ENCODE data around the gene ABHD17A. TPM values are rescaled to one million over a fixed set of nuclear protein-coding genes. Genes with fewer than 3 reads are reported as not detected.

Gene ABHD17A
- total and polyA plus RNA-seq, 4 donors: 68.8 to 110 (median 91.0) TPM

- 40 to 51% methylated on average over 31 to 32 of the region's 32 CpGs for WGBS, 2 donors
- H3K36me3 ChIP-seq (ENCODE audit: control insufficient read depth in 4 of 4, insufficient read depth in 4 of 4, low read length in 4 of 4): no peaks in the 10 kb centered on the region
- no peaks in the 10 kb centered on the region for H3K9me3 ChIP-seq (ENCODE audit: control insufficient read depth in 4 of 4, insufficient read depth in 3 of 4, low read length in 3 of 4)
- H3K27me3 ChIP-seq (ENCODE audit: control insufficient read depth in 3 of 3, insufficient read depth in 3 of 3, low read length in 2 of 3): no peaks in the 10 kb centered on the region
- TF ChIP-seq, protein P1, sequence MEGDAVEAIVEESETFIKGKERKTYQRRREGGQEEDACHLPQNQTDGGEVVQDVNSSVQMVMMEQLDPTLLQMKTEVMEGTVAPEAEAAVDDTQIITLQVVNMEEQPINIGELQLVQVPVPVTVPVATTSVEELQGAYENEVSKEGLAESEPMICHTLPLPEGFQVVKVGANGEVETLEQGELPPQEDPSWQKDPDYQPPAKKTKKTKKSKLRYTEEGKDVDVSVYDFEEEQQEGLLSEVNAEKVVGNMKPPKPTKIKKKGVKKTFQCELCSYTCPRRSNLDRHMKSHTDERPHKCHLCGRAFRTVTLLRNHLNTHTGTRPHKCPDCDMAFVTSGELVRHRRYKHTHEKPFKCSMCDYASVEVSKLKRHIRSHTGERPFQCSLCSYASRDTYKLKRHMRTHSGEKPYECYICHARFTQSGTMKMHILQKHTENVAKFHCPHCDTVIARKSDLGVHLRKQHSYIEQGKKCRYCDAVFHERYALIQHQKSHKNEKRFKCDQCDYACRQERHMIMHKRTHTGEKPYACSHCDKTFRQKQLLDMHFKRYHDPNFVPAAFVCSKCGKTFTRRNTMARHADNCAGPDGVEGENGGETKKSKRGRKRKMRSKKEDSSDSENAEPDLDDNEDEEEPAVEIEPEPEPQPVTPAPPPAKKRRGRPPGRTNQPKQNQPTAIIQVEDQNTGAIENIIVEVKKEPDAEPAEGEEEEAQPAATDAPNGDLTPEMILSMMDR (IDR thresholded peaks at IDR 0.05; ENCODE audit: control extremely low read depth, extremely low read depth): no peak
- H3K4me3 ChIP-seq: no peak overlapping the region
- H3K4me1 ChIP-seq (ENCODE audit: control insufficient read depth in 5 of 5, insufficient read depth in 5 of 5, low read length in 5 of 5): peaks cover 2 to 61% (median 41%) of the 10 kb centered on the region in 5 donors
- H3K27ac ChIP-seq (ENCODE audit: low read depth in 1 of 2, low read length in 1 of 2): no peak overlapping the region
- no peak for ATAC-seq (ENCODE audit: insufficient read depth, low FRiP score)
- peak; percentile 92 to 94 (median 92) for DNase-seq
- H3K9ac ChIP-seq (ENCODE audit: insufficient read depth in 1 of 2, low read length in 2 of 2): no peak overlapping the region
Observed at GRCh38 chr19:1860042-1860775, 25.1 kb downstream of the ABHD17A start.

DNA sequence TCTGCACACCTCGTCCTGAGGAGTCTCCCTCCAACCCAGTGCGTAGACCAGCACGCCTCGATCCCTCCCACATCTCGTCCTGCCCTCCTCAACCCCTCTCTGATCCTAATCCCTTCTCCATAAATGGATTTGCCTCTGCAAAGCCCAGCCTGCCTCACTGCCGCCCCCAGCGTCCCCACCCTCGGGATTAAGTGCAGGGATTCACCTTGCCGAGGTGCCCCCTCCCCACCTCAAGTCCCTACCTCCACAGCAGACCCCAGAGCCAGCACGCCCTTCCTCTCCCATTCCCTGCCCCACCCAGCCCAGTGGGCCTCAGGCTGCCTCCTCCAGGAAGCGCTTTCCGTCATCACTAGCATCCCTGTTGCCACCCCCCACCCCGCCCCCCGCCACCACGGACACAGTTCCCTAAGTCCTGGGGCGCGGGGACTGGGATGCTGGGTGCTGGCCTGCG lies 25.9 kb downstream of the ABHD17A start:
- TF ChIP-seq, protein P1 (IDR thresholded peaks at IDR 0.05; ENCODE audit: control extremely low read depth, extremely low read depth): no peak
- Histone ChIP-seq H3K27me3 (ENCODE audit: control insufficient read depth in 3 of 3, insufficient read depth in 3 of 3, low read length in 2 of 3) (no peaks in the 10 kb centered on the region), H3K4me1 (ENCODE audit: control insufficient read depth in 5 of 5, insufficient read depth in 5 of 5, low read length in 5 of 5) (peaks cover 2 to 63% (median 46%) of the 10 kb centered on the region in 5 donors), H3K9me3 (ENCODE audit: control insufficient read depth in 4 of 4, insufficient read depth in 3 of 4, low read length in 3 of 4) (no peaks in the 10 kb centered on the region), H3K36me3 (ENCODE audit: control insufficient read depth in 4 of 4, insufficient read depth in 4 of 4, low read length in 4 of 4) (peaks cover 0 to under 1% (median 0%) of the 10 kb centered on the region in 4 donors), H3K27ac (ENCODE audit: low read depth in 1 of 2, low read length in 1 of 2) (no peak overlapping the region), H3K4me3 (no peak overlapping the region), H3K9ac (ENCODE audit: insufficient read depth in 1 of 2, low read length in 2 of 2) (no peak overlapping the region)
- WGBS, 2 donors: 66% methylated on average over 18 of the region's 18 CpGs
- ATAC-seq (ENCODE audit: insufficient read depth, low FRiP score) (no peak), DNase-seq (no peak)

DNA sequence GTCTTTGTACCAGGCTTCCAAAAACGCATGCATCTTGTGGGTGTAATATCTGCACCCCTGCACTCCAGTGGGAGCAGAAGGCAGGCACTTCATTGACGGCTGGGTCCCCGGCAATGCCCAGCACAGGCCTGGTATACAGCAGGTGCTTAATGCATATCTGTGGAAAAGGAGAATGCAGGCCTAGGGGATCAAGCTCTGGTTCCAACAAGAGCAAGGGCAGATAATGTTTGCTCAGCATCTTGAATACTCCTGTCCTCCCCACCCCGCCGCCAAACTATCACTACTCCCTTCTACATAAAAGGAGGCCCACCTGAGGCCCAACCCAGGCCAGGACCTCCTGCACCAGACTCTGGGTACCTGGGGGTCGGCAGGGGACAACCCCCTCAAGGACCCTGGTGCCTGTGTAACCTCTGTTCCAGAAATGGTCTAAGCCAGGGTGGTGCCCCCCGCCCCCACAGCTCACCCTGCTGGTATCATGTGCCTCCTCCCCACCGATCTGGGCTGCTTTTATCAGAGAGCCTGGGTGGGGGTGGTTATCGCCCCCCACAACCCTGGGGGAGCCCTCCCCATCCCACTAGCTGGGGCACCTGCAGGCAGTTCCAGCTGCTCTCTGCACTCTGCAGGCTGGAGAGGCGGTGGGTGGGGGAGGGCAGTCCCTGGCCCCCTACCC lies 26.7 kb downstream of the ABHD17A start:
- WGBS, 2 donors: 48 to 75% methylated on average over 9 to 10 of the region's 10 CpGs
- no peak overlapping the region for H3K4me3 ChIP-seq
- H3K9ac ChIP-seq (ENCODE audit: insufficient read depth in 1 of 2, low read length in 2 of 2): no peak overlapping the region
- TF ChIP-seq, protein P1 (IDR thresholded peaks at IDR 0.05; ENCODE audit: control extremely low read depth, extremely low read depth): no peak
- no peaks in the 10 kb centered on the region for H3K9me3 ChIP-seq (ENCODE audit: control insufficient read depth in 4 of 4, insufficient read depth in 3 of 4, low read length in 3 of 4)
- no peak for ATAC-seq (ENCODE audit: insufficient read depth, low FRiP score)
- no peaks in the 10 kb centered on the region for H3K27me3 ChIP-seq (ENCODE audit: control insufficient read depth in 3 of 3, insufficient read depth in 3 of 3, low read length in 2 of 3)
- H3K36me3 ChIP-seq (ENCODE audit: control insufficient read depth in 4 of 4, insufficient read depth in 4 of 4, low read length in 4 of 4): peaks cover 0 to 3% (median 0%) of the 10 kb centered on the region in 4 donors
- no peak for DNase-seq
- peaks cover 2 to 69% (median 49%) of the 10 kb centered on the region in 5 donors for H3K4me1 ChIP-seq (ENCODE audit: control insufficient read depth in 5 of 5, insufficient read depth in 5 of 5, low read length in 5 of 5)
- H3K27ac ChIP-seq (ENCODE audit: low read depth in 1 of 2, low read length in 1 of 2): peak overlapping the region in 1 of 2 donors; percentile 46

All from lung (tissue), 12 donors.